CD14-positive monocyte (primary cell): ENCODE data around the gene ELOVL1. TPM values are rescaled to one million over a fixed set of nuclear protein-coding genes. Genes with fewer than 3 reads are reported as not detected.
A peak's percentile ranks its signal among the peaks of the same experiment; 100 is the strongest.

ENCODE experiments used
- DNase-seq, 3 donors: peaks; one replicate each; pipeline ENCODE4 v3.0.0-alpha.2; 2011 to 2022
- H2AFZ ChIP-seq: 2 replicates; pipeline ENCODE4 v1.6.0; 2012; ENCODE audit warnings: mild to moderate bottlenecking, low read depth, low read length, inconsistent platforms; ENCODE audit not compliant: insufficient read depth, poor library complexity, severe bottlenecking
- H3K27ac ChIP-seq, 2 donors: 1 replicate in 1 of 2; 2 replicates in 1 of 2; pipeline ENCODE4 v1.5.1; 2012 to 2013; ENCODE audit warnings: low read length in 2 of 2, control low read depth in 1 of 2, inconsistent platforms in 1 of 2, low read depth in 1 of 2, mild to moderate bottlenecking in 1 of 2
- H3K27me3 ChIP-seq, 2 donors: one replicate each; pipeline versions ENCODE4 v1.6.0 to v1.6.1; 2011 to 2013; ENCODE audit warnings: low read length in 2 of 2; ENCODE audit not compliant: control insufficient read depth in 2 of 2, insufficient read depth in 2 of 2
- H3K36me3 ChIP-seq, 2 donors: replicated peaks in 1 of 2; 1 replicate in 1 of 2; 2 replicates in 1 of 2; pipeline versions ENCODE4 v1.5.1 to v1.6.1; 2012 to 2013; ENCODE audit warnings: low read length in 2 of 2, control low read depth in 1 of 2, inconsistent platforms in 1 of 2, mild to moderate bottlenecking in 1 of 2; ENCODE audit not compliant: insufficient read depth in 2 of 2, control insufficient read depth in 1 of 2
- H3K4me1 ChIP-seq, 2 donors: 1 replicate in 1 of 2; 2 replicates in 1 of 2; pipeline versions ENCODE4 v1.5.1 to v1.6.1; 2012 to 2013; ENCODE audit warnings: low read length in 2 of 2, control low read depth in 1 of 2, inconsistent platforms in 1 of 2, mild to moderate bottlenecking in 1 of 2, moderate library complexity in 1 of 2; ENCODE audit not compliant: insufficient read depth in 2 of 2, control insufficient read depth in 1 of 2
- H3K4me2 ChIP-seq: replicated peaks from 2 replicates; pipeline ENCODE3; 2012; ENCODE audit warnings: low read length, moderate library complexity, mild to moderate bottlenecking; ENCODE audit not compliant: poor library complexity, severe bottlenecking; ENCODE audit errors: extremely low read depth
- H3K4me3 ChIP-seq, 3 experiments: fragments of 200-600 bp in 1 of 3; sonication (generic) in 1 of 3; replicated peaks in 1 of 3; 1 replicate in 2 of 3; 2 replicates in 1 of 3; pipeline ENCODE4 v1.5.1; 2011 to 2013; ENCODE audit warnings: low read length in 3 of 3, mild to moderate bottlenecking in 3 of 3, control low read depth in 2 of 3, low read depth in 2 of 3, inconsistent platforms in 1 of 3, moderate library complexity in 1 of 3
- H3K79me2 ChIP-seq: 2 replicates; pipeline ENCODE4 v1.6.0; 2012; ENCODE audit warnings: mild to moderate bottlenecking, control low read depth, inconsistent platforms, low read length, moderate library complexity; ENCODE audit not compliant: insufficient read depth
- H3K9ac ChIP-seq: 2 replicates; pipeline ENCODE4 v1.6.0; 2017; ENCODE audit warnings: low read length, mild to moderate bottlenecking; ENCODE audit not compliant: insufficient read depth, poor library complexity, severe bottlenecking
- H3K9me3 ChIP-seq, 2 donors: replicated peaks in 1 of 2; 1 replicate in 1 of 2; 2 replicates in 1 of 2; pipeline versions ENCODE4 v1.5.1 to v1.6.1; 2012 to 2013; ENCODE audit warnings: low read length in 2 of 2, control low read depth in 1 of 2; ENCODE audit not compliant: control insufficient read depth in 1 of 2, insufficient read depth in 1 of 2
- H4K20me1 ChIP-seq: 2 replicates; pipeline ENCODE4 v1.6.0; 2012; ENCODE audit warnings: mild to moderate bottlenecking, low read length, control low read depth, moderate library complexity; ENCODE audit not compliant: insufficient read depth
- H3K27ac Mint-ChIP-seq, 7 donors: one replicate each; pipeline ENCODE4 v1.8.0; 2020; ENCODE audit warnings: mild to moderate bottlenecking in 7 of 7, mixed read lengths in 7 of 7, moderate library complexity in 6 of 7, inconsistent platforms in 2 of 7
- H3K27me3 Mint-ChIP-seq, 3 donors: one replicate each; pipeline ENCODE4 v1.8.0; 2021 to 2022; ENCODE audit warnings: low read depth in 3 of 3, mild to moderate bottlenecking in 3 of 3, mixed read lengths in 3 of 3, moderate library complexity in 3 of 3, inconsistent platforms in 1 of 3
- H3K36me3 Mint-ChIP-seq, 2 donors: one replicate each; pipeline ENCODE4 v1.8.0; 2020; ENCODE audit warnings: mixed read lengths in 2 of 2, inconsistent platforms in 1 of 2, mild to moderate bottlenecking in 1 of 2
- H3K4me1 Mint-ChIP-seq: one replicate; pipeline ENCODE4 v1.8.0; 2020; ENCODE audit warnings: mild to moderate bottlenecking, mixed read lengths
- H3K4me3 Mint-ChIP-seq, 2 donors: one replicate each; pipeline ENCODE4 v1.8.0; 2020; ENCODE audit warnings: mild to moderate bottlenecking in 2 of 2, mixed read lengths in 2 of 2, moderate library complexity in 1 of 2
- H3K9me3 Mint-ChIP-seq, 7 donors: one replicate each; pipeline ENCODE4 v1.8.0; 2020 to 2022; ENCODE audit warnings: mixed read lengths in 7 of 7, mild to moderate bottlenecking in 6 of 7, moderate library complexity in 6 of 7, inconsistent platforms in 2 of 7
- CTCF ChIP-seq: fragments of 200-600 bp; IDR thresholded peaks from one replicate; pipeline ENCODE4 v1.8.0; 2022; ENCODE audit warnings: antibody characterized with exemption, mild to moderate bottlenecking
- WGBS: methylation state at CpG from one replicate; pipeline ENCODE4 v1.1.5; 2013; ENCODE audit warnings: missing lambda C conversion rate; ENCODE audit not compliant: insufficient coverage; 5-methylcytosine and 5-hydroxymethylcytosine counted together
- intact Hi-C, 2 donors: fragments of 100-400 bp; cut with micrococcal nuclease; formaldehyde crosslinking; loops; one replicate each; pipeline versions ENCODE4 v1.15.0 to v1.15.1; 2023
- polyA plus RNA-seq, 3 donors: library from polyadenylated mRNA; depleted of rRNA in 1 of 3; unstranded in 2 of 3; stranded (reverse) in 1 of 3; fragments of 300-500 nt in 2 of 3; fragments of >200 nt in 1 of 3; fragmentation: Illumina TruSeq in 2 of 3; gene quantifications; 1 replicate in 2 of 3; 2 replicates in 1 of 3; pipeline ENCODE4 v1.2.3, GENCODE V29; 2012 to 2021

The ELOVL1 gene
- polyA plus RNA-seq, 3 donors, result 135 to 151 (median 148) TPM

GRCh38 chr1:43379476-43379875, 11.7 kb upstream of the ELOVL1 start:
- TF ChIP-seq CTCF, result no peak
- Histone ChIP-seq H3K4me1 (peaks cover 19 to 22% of the 10 kb centered on the region in 2 donors), H3K79me2 (no peaks in the 10 kb centered on the region), H3K9ac (no peak overlapping the region), H3K4me2 (no peak overlapping the region), H3K9me3 (no peaks in the 10 kb centered on the region), H3K4me3 (no peak overlapping the region), H3K36me3 (peaks cover 20 to 34% of the 10 kb centered on the region in 2 donors), H3K27ac (no peak overlapping the region), H3K27me3 (no peaks in the 10 kb centered on the region), H2AFZ (no peak overlapping the region), H4K20me1 (no peaks in the 10 kb centered on the region)
- Mint-ChIP-seq H3K9me3 (peaks cover 0 to 2% (median 0%) of the 10 kb centered on the region in 7 donors), H3K36me3 (peaks cover 44 to 52% of the 10 kb centered on the region in 2 donors), H3K27ac (peak overlapping the region in 1 of 7 donors; percentile 5), H3K4me3 (no peak overlapping the region), H3K4me1 (peaks cover 28% of the 10 kb centered on the region), H3K27me3 (peaks cover 0 to 2% (median 0%) of the 10 kb centered on the region in 3 donors)
- intact Hi-C loops, result no loop called here
- 100% methylated on average over 1 of the region's 1 CpG for WGBS
- no peak for DNase-seq

- H2AFZ ChIP-seq, result no peak overlapping the region
- no peak overlapping the region for H3K4me3 Mint-ChIP-seq
- H3K27ac Mint-ChIP-seq, result no peak overlapping the region
- H3K27ac ChIP-seq, result no peak overlapping the region
- H3K36me3 Mint-ChIP-seq, result peaks cover 27 to 35% of the 10 kb centered on the region in 2 donors
- no peak overlapping the region for H3K4me3 ChIP-seq
- no CpG with 5 or more reads among the region's 1 CpG for WGBS
- H3K4me1 Mint-ChIP-seq, result peaks cover 23% of the 10 kb centered on the region
- H3K9me3 Mint-ChIP-seq, result no peaks in the 10 kb centered on the region
- no peak for TF ChIP-seq CTCF
- H3K27me3 ChIP-seq, result no peaks in the 10 kb centered on the region
- intact Hi-C loops, result no loop called here
- H3K79me2 ChIP-seq, result no peaks in the 10 kb centered on the region
- H3K9ac ChIP-seq, result no peak overlapping the region
- H3K4me2 ChIP-seq, result no peak overlapping the region
- DNase-seq, result no peak
- H3K9me3 ChIP-seq, result no peaks in the 10 kb centered on the region
- peaks cover 5% of the 10 kb centered on the region for H4K20me1 ChIP-seq
- peaks cover 27 to 33% of the 10 kb centered on the region in 2 donors for H3K4me1 ChIP-seq
- peaks cover 0 to 2% (median 0%) of the 10 kb centered on the region in 3 donors for H3K27me3 Mint-ChIP-seq
- peaks cover 3 to 17% of the 10 kb centered on the region in 2 donors for H3K36me3 ChIP-seq
Measured at GRCh38 chr1:43377831-43378230, 10.0 kb upstream of the ELOVL1 start.
